Cardiac muscle cell (in vitro differentiated cells and primary cell): Measurements from ENCODE around the gene MRPS11. TPM values are rescaled to one million over a fixed set of nuclear protein-coding genes. Genes with fewer than 3 reads are reported as not detected.

Experiments
- DNase-seq, 2 donors: peaks; one replicate each; pipeline versions ENCODE4 v3.0.0 to v3.0.0-alpha.2; 2010 to 2017; ENCODE audit warnings: low read depth in 1 of 2, low spot score in 1 of 2
- H3K27ac ChIP-seq: fragments of 200-600 bp; sonication (generic); 2 replicates; pipeline ENCODE4 v1.5.1; 2016
- H3K27me3 ChIP-seq: fragments of 200-600 bp; sonication (generic); 2 replicates; pipeline ENCODE4 v1.6.0; 2016; ENCODE audit warnings: control low read depth
- H3K36me3 ChIP-seq: fragments of 200-600 bp; sonication (generic); 2 replicates; pipeline ENCODE4 v1.5.1; 2016; ENCODE audit warnings: control low read depth
- H3K4me1 ChIP-seq: fragments of 200-600 bp; sonication (generic); 2 replicates; pipeline ENCODE4 v1.8.1; 2017; ENCODE audit warnings: low read depth, mild to moderate bottlenecking, mixed run types
- H3K4me3 ChIP-seq: fragments of 200-600 bp; sonication (generic); 2 replicates; pipeline ENCODE4 v1.5.1; 2016; ENCODE audit warnings: mild to moderate bottlenecking
- H3K9me3 ChIP-seq: fragments of 200-600 bp; sonication (generic); 2 replicates; pipeline ENCODE4 v1.5.1; 2017; ENCODE audit warnings: low read depth, mild to moderate bottlenecking, control low read depth
- CTCF ChIP-seq: IDR thresholded peaks from 2 replicates; pipeline ENCODE4 v1.5.1; 2012; ENCODE audit warnings: low read depth, mild to moderate bottlenecking, low read length
- polyA plus RNA-seq: library from polyadenylated mRNA; unstranded; fragments of >200 nt; fragmentation: Nextera tagmentation; extraction: Ambion mirVana; gene quantifications from 2 replicates; pipeline ENCODE4 v1.2.1, GENCODE V29; 2016
- total RNA-seq: library from RNA; depleted of rRNA; stranded (reverse); fragments of >200 nt; gene quantifications from 2 replicates; pipeline ENCODE4 v1.2.3, GENCODE V29; 2016

Gene MRPS11
- total and polyA plus RNA-seq, 2 experiments from 2014 or later, result 39.3 to 95.2 TPM

DNA sequence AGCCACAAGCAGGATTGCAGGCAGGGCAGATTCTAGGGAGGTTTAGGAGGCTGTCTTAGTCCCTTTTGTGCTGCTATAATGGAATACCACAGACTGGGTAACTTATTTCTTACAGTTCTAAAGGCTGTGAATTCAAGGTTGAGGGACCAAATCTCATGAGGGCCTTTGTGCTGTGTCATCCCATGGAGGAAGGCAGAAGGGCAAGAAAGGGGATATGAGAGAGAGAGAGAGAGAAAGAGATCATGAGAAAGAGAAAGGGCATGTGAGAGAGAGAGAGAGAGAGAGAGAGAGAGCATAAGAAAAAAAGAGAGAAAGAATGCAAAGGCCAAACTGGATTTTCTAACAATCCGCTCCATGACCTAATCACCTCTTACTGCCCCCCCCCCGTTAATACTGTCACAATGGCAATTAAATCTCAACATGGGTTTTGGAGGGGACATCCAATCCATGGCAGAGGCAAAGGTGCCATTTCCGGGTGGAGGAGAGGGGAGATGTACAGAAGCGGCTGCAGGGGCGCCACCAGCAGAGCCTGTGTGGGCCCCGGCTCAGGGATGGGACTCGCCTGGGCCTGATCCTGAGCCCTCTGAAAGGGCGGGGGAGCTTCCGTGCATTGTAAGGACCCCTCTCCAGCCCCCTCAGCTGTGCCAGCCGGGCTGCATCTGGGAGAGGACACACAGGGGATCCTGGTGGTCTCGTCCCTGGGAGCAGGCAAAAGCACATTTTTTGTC, 20.5 kb downstream of the MRPS11 start:
- DNase-seq, result no peak

DNA sequence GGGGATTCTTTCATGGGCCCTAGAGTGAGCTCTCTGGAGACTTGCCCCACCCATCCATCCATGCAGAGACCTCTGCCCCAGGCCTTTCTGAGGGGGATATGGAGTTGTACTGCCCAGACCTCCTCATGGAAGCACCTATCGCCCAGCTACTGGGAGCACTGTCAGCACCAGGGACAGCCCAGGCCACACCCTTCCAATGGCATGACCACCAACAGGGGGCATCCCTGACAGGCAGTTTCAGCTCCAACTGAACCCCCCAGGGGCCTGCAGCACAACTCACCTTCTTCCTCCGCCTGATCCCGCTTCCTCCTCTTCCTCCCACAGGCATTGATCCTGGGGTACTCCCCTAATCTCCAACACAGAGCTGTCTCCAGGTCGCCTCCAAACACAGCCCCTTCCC, 21.8 kb downstream of the MRPS11 start:
- H3K4me3 ChIP-seq, result no peak overlapping the region
- H3K36me3 ChIP-seq, result no peaks in the 10 kb centered on the region
- DNase-seq, result no peak
- H3K27me3 ChIP-seq, result no peaks in the 10 kb centered on the region
- no peak overlapping the region for H3K27ac ChIP-seq
- no peak for TF ChIP-seq CTCF
- H3K4me1 ChIP-seq, result no peaks in the 10 kb centered on the region
- no peaks in the 10 kb centered on the region for H3K9me3 ChIP-seq

More for the DNA sequence above, 20.5 kb downstream of the MRPS11 start:
- Histone ChIP-seq H3K27ac (no peak overlapping the region), H3K27me3 (no peaks in the 10 kb centered on the region), H3K9me3 (no peaks in the 10 kb centered on the region), H3K36me3 (no peaks in the 10 kb centered on the region), H3K4me3 (no peak overlapping the region), H3K4me1 (no peaks in the 10 kb centered on the region)
- TF ChIP-seq CTCF, result no peak

- H3K4me1 ChIP-seq, result peaks cover 4% of the 10 kb centered on the region
- no peak overlapping the region for H3K4me3 ChIP-seq
- DNase-seq, result no peak
- no peaks in the 10 kb centered on the region for H3K27me3 ChIP-seq
- no peak for TF ChIP-seq CTCF
- H3K9me3 ChIP-seq, result no peaks in the 10 kb centered on the region
- no peaks in the 10 kb centered on the region for H3K36me3 ChIP-seq
- H3K27ac ChIP-seq, result no peak overlapping the region
Observed at GRCh38 chr15:88490036-88490435, 22.5 kb downstream of the MRPS11 start.

DNA sequence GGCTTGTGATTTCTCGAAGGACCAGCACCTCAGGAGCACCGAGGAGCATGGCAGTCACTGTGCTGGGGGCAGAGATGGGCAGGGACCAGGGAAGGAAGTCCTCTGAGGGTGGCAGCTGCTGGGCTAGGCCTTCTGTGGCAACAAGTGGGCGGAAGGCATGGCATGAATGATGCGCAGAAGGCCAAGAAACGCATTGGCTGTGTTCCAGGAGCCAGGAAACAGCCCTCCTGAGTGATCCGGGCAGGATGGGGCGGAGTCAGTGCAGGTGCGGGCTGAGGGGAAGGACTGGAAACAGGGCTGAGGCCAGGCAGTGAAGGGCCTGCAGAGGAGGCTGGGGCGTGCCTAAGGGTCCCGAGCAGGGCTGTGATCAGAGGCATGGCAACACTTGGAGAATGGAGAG, 23.6 kb downstream of the MRPS11 start:
- Histone ChIP-seq H3K9me3 (no peaks in the 10 kb centered on the region), H3K4me1 (peaks cover 13% of the 10 kb centered on the region), H3K36me3 (no peaks in the 10 kb centered on the region), H3K4me3 (no peak overlapping the region), H3K27me3 (no peaks in the 10 kb centered on the region), H3K27ac (no peak overlapping the region)
- TF ChIP-seq CTCF, result no peak
- no peak for DNase-seq

DNA sequence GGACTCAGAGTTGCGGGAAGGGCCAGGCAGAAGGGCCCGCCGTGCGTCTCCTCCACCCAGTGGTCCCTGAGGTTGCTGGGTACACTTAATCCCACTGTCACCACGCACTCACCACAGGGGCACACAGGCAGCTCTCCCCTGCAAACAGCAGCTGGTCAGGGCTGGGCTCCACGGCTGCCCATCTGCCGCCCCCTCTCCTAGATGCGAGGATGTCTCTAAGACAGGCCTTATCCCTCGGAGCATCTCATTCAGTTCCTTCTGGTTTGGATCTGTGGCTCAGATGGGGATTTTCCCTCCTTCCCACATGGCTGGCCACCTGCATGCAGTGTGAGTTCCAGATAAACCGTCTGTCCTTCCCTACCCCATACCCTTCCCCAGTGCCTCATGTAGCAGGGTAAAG, 26.3 kb downstream of the MRPS11 start:
- Histone ChIP-seq H3K27ac (no peak overlapping the region), H3K27me3 (no peaks in the 10 kb centered on the region), H3K4me3 (no peak overlapping the region), H3K4me1 (peaks cover 16% of the 10 kb centered on the region), H3K36me3 (no peaks in the 10 kb centered on the region), H3K9me3 (no peaks in the 10 kb centered on the region)
- DNase-seq, result no peak
- TF ChIP-seq CTCF, result no peak
